Stimulated activated effector memory CD8-positive, alpha-beta T cell treated with anti-CD3 and anti-CD28 coated beads, Interleukin-12 subunit alpha, Interleukin-12 subunit beta, amount 100 ng/mL, for 72 hours (primary cell): ENCODE measurements around the gene FBXL14.

Experiments
- ATAC-seq: fragments of 150-1000 bp; cut with Tn5 transposase; 2 replicates; pipeline ENCODE4 v1.10.0; 2021
- DNase-seq, 2 donors: peaks; one replicate each; pipeline ENCODE4 v3.0.0; 2021 to 2022; ENCODE audit warnings: low spot score in 2 of 2
- H3K27ac Mint-ChIP-seq: one replicate; pipeline ENCODE4 v1.8.0; 2022; ENCODE audit warnings: mild to moderate bottlenecking, mixed read lengths
- H3K36me3 Mint-ChIP-seq: one replicate; pipeline ENCODE4 v1.8.0; 2022; ENCODE audit warnings: mild to moderate bottlenecking, mixed read lengths
- H3K4me1 Mint-ChIP-seq: one replicate; pipeline ENCODE4 v1.8.0; 2022; ENCODE audit warnings: mixed read lengths
- H3K4me3 Mint-ChIP-seq: one replicate; pipeline ENCODE4 v1.8.0; 2022; ENCODE audit warnings: mild to moderate bottlenecking, mixed read lengths
- H3K9me3 Mint-ChIP-seq: one replicate; pipeline ENCODE4 v1.8.0; 2022; ENCODE audit warnings: mixed read lengths

Gene FBXL14

DNA sequence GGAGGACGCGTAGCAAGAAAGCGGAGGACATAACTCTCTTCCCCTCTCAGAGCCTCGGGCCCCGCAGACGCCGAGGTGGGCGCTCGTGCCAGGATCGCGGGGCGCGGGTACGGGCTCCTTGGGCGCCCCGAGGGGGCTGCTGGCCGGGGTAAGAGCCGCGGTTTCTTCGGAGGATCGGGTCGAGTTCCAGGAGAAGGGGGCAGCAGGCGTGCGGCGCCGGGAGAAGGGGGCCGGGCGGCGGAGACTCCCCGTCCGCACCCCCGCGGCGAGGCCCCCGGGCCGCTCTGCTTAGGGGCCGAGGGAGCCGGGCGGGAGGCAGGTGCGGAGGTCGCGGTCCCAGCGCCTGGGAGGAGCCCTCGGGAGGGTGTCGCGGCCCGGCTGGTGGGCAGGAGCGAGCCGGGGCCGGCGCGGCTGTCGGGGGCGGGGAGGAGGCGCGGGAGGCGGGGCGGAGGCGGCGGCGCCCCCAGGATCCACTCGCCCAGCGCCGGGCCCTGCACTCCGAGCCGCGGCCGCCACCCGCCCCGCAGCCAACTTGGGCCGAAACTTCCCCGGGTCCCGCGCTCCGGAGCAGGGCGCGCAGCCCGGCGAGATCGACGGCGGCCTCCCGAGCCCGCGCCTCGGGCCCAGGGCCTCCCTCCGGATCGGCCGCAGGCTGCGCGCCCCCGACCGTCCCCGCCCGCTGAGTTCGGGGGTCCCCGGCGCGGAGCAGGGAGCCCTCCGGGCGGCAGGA is 64.4 kb downstream of the FBXL14 start:
- ATAC-seq, result no peak
- H3K4me1 Mint-ChIP-seq, result peaks cover 48% of the 10 kb centered on the region
- H3K4me3 Mint-ChIP-seq, result peak overlapping the region; percentile 74
- H3K9me3 Mint-ChIP-seq, result no peaks in the 10 kb centered on the region
- H3K36me3 Mint-ChIP-seq, result peaks cover 8% of the 10 kb centered on the region
- no peak for DNase-seq
- no peak overlapping the region for H3K27ac Mint-ChIP-seq

DNA sequence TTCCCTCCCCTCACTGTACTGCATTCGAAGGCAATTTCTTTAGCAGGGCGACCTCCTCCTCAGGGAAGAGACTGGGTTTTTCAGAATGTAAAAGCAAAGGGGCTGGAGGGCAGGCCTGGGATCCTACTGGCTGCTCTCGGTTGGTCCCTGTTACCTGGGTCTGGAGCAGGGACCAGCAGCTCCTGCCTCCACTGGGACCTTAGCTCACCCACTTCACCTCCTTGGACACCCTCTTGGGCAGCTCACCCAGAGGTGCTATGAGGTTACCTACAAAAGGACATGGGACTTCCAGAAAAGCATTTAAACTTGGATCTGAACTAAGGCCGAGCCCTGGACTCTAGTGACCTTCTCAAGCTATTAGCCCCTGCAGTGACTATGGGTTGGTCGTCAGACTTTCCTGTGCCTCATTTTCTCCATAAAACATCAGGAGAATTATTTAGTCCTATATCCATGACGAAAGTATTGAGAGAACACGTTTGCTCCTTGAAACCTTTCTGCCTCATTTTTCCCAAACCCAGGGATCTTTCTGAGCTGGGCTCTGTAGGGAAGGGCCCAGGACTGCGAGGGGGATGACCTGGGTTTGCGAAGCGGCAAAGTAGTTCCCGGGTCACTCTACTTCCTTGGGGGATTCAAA is 65.0 kb downstream of the FBXL14 start:
- Mint-ChIP-seq H3K36me3 (peaks cover 8% of the 10 kb centered on the region), H3K4me3 (peak overlapping the region; percentile 74), H3K4me1 (peaks cover 42% of the 10 kb centered on the region), H3K27ac (no peak overlapping the region), H3K9me3 (no peaks in the 10 kb centered on the region)
- no peak for ATAC-seq
- DNase-seq, result no peak

DNA sequence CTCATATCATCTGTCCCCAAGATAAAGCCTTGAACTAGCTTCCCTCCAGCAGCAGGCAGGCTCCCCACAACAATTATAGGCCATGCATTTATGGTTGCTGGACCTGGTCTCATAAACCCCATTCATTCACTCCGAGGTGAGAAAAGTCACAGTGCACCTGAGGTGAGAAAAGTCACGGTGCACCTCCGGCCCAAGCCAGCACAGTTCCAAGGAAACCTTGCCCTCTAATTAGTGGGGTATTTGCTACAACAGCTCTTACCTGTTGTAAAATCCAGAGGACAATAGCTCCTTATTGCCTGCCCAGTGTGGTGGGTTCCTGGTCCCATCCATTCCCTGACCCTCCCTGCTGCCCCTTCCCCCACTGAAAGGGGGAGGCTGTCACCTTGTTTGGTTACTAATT is 65.6 kb downstream of the FBXL14 start:
- Mint-ChIP-seq H3K27ac (no peak overlapping the region), H3K4me3 (no peak overlapping the region), H3K36me3 (peaks cover 4% of the 10 kb centered on the region), H3K9me3 (no peaks in the 10 kb centered on the region), H3K4me1 (peaks cover 37% of the 10 kb centered on the region)
- ATAC-seq (no peak), DNase-seq (no peak)

DNA sequence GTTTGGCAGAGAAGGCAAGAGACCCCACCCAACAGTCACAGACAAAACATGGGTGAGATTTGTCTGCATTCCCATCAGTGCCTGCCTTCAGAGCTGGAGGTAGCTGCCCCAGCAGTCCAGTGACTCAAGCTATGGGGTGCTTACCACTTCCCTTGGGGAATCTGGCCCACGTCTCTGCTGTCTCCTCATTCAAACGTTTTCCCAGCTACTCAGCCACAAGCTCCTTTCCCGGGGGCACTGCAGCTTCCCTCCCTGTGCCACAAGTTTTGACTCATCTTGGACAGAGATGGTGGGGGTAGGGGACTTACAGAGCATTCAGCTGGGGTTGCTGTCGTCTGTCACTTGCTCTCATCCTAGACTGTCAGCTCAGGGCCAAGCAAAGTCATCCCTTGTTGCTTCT is 66.6 kb downstream of the FBXL14 start:
- DNase-seq (no peak), ATAC-seq (no peak)
- Mint-ChIP-seq H3K9me3 (no peaks in the 10 kb centered on the region), H3K27ac (no peak overlapping the region), H3K4me3 (no peak overlapping the region), H3K36me3 (no peaks in the 10 kb centered on the region), H3K4me1 (peaks cover 27% of the 10 kb centered on the region)

DNA sequence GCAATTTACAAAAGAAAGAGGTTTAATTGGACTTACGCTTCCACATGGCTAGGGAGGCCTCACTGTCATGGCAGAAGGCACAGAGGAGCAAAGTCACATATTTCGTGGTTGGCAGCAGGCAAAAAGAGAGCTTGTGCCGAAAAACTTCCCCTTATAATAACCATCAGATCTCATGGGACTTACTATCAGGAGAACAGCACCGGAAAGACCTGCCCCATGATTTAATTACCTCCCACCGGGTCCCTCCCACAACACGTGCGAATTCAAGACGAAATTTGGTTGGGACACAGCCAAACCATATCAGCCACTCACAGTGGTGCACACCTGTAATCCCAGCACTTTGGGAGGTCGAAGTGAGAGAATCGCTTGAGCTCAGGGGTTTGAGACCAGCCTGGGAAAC is 68.5 kb downstream of the FBXL14 start:
- peaks cover 13% of the 10 kb centered on the region for H3K4me1 Mint-ChIP-seq
- no peaks in the 10 kb centered on the region for H3K36me3 Mint-ChIP-seq
- H3K27ac Mint-ChIP-seq, result no peak overlapping the region
- H3K9me3 Mint-ChIP-seq, result no peaks in the 10 kb centered on the region
- H3K4me3 Mint-ChIP-seq, result no peak overlapping the region
- DNase-seq (no peak), ATAC-seq (no peak)

DNA sequence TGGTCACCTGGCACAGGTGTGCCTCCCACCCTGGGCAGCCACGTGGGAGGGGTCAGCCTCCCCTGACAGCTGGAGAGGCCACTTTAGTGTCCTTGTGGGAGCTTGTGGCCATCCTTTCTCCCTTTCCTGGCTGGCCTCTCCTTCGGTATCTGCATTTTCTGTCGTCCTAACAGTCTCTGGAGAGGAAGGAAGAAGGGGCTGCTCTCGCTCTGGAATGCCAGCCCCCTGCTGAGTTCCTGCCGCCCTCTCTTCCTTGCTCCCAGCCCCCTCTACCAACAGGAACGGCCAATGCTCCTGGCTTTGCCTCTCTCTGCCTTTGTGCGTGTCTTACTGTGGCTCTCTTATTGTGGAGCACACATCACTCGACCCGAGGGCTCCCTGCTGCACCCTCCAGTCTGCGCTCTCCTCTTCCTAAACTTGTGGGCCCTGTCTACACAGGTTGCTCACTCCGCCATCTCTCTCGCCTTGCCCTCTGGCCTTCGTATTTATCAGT is 70.8 kb downstream of the FBXL14 start:
- Mint-ChIP-seq H3K9me3 (no peaks in the 10 kb centered on the region), H3K27ac (no peak overlapping the region), H3K4me3 (no peak overlapping the region), H3K36me3 (no peaks in the 10 kb centered on the region), H3K4me1 (peaks cover 14% of the 10 kb centered on the region)
- ATAC-seq (no peak), DNase-seq (no peak)

DNA sequence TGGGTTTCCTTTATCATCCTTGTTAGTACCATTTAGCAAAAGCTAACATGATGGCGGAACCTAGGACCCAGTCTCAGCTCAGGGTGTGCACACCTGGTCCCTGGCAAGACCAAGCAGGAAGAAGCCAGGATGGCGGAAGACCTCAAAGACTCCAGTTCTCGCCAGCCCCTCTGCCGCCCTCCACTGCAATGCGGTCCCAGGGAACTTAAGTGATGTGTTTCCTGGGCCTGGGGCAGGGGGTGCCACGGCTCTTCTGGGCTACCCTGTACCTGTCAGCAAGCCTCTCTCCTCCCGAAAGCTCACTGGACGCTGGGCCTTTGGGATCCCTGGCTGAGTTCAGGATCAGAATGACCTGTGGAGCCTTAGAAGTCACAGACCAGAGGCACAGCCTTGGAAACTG is 71.3 kb downstream of the FBXL14 start:
- H3K4me3 Mint-ChIP-seq, result no peak overlapping the region
- no peaks in the 10 kb centered on the region for H3K36me3 Mint-ChIP-seq
- H3K4me1 Mint-ChIP-seq, result peaks cover 13% of the 10 kb centered on the region
- DNase-seq (no peak), ATAC-seq (no peak)
- H3K27ac Mint-ChIP-seq, result no peak overlapping the region
- no peaks in the 10 kb centered on the region for H3K9me3 Mint-ChIP-seq

- Mint-ChIP-seq H3K9me3 (no peaks in the 10 kb centered on the region), H3K36me3 (no peaks in the 10 kb centered on the region), H3K4me3 (no peak overlapping the region), H3K27ac (no peak overlapping the region), H3K4me1 (peaks cover 6% of the 10 kb centered on the region)
- ATAC-seq (no peak), DNase-seq (no peak)
These were observed 74.7 kb downstream of the FBXL14 start for GRCh38 chr12:1519642-1520041.

DNA sequence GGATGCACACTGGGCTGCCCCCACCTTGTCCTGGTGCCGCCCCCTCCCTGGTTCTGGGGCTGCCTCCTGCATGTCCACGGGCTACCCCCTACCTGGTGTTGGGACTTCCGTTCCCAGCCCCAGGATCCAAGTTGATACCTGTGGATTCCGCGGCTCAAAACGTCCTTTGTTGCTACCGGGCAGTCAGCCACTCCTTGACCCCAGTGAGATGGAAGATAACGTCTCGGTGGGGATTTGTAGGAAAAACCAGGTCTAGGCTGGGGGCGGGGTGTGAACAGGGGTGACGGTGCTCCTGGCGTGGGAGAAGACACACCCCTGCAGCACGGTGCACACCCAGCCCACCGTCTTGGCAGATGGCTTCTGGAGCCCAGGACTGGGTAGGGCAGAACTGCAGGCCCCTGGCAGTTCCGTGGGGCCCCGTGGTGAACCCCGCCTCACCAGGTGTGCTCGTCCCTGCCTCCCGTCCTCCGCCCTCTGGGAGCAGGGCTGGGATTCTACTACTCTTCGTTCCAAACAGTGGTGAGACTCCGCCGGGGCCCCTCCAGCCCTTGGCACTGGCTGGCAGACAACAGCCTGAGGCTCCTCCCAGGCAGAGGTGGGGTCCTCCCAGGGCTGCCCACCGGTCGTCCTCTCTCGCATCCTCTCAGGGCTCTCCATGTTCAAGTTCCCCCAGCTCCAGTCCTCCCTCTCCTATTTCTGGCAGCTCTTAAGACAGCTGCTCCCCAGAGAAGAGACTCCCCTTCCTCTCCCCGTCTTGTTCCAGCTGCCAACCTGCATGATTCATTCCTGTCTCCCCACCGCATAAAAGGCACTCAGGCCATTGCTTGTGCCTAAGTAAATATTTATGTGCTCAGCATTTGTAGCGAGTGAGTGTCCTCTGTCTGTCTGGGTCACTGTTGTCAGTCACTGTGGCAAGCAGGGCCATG is 75.5 kb downstream of the FBXL14 start:
- H3K36me3 Mint-ChIP-seq, result no peaks in the 10 kb centered on the region
- H3K27ac Mint-ChIP-seq, result peak overlapping the region; percentile 55

DNA sequence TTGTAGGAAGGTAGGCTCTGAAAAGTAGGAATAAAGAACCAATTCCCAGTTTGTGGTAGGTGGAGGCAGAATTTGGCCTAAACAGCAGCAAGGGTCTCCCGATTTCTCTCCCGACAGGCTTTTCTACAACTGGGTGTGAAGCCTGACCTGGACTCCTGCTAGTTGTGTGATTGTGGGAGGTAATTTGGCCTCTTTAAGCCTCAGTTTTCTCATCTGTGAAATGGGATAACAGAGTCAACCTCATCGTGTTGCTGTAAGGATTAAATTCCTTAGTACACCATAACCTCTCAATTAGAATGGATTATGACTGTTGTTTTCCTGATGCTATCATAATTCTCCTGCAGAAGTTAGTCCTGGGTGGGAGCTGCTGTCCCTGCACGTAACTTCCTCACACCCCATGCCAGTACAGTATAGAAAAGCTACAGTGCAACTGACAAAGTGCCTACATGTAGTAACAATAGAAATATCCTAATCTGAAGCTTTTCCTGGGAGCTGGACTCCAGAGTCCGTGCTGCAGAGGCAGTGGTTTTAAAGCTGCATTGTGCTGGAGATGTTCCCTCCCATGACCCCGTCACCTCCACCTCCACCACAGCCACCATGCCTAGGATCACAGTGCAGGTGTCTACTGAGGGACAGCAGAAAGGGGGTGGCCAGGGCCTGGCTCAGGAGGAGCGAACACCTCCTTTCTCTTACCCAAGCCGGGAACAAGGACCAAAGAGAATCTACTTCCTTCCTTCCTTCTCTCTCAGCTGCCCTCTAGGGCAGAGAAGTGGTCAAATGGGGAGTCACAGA is 76.5 kb downstream of the FBXL14 start:
- ATAC-seq (no peak), DNase-seq (no peak)
- H3K27ac Mint-ChIP-seq, result no peak overlapping the region
- H3K4me3 Mint-ChIP-seq, result no peak overlapping the region
- no peaks in the 10 kb centered on the region for H3K9me3 Mint-ChIP-seq
- H3K4me1 Mint-ChIP-seq, result peaks cover 6% of the 10 kb centered on the region
- H3K36me3 Mint-ChIP-seq, result no peaks in the 10 kb centered on the region

More for the DNA sequence above, 75.5 kb downstream of the FBXL14 start:
- Mint-ChIP-seq H3K4me3 (no peak overlapping the region), H3K4me1 (peaks cover 6% of the 10 kb centered on the region), H3K9me3 (no peaks in the 10 kb centered on the region)
- DNase-seq (no peak), ATAC-seq (peak; percentile 19)

DNA sequence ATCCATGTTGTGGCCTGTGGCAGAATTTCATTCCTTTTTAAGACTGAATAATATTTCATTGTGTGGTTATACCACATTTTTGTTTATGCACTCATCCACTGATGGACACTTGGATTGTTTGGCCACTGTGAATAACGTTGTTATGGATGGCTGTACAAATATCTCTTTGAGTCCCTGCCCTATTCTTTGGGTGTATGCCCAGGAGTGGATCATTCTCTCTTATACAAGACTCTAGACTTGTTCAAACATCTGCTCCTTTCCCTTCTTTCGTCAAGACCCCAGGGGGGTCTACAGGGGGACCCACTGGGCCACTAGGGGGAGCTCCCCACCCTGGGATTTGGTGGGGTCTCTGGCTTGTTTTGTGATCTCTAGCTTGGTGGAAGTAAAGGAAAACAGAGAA is 77.4 kb downstream of the FBXL14 start:
- no peak overlapping the region for H3K27ac Mint-ChIP-seq
- H3K36me3 Mint-ChIP-seq, result no peaks in the 10 kb centered on the region

More for the DNA sequence above, 77.4 kb downstream of the FBXL14 start:
- Mint-ChIP-seq H3K4me1 (peaks cover 6% of the 10 kb centered on the region), H3K4me3 (no peak overlapping the region), H3K9me3 (no peaks in the 10 kb centered on the region)
- ATAC-seq (no peak), DNase-seq (no peak)
